GM12873 (cell line): ENCODE measurements around the gene SERP2.

Source experiments
- TF ChIP-seq, protein P1 (sequence below): IDR thresholded peaks from 2 replicates; pipeline ENCODE4 v1.5.1; 2012; ENCODE audit warnings: low read depth, mild to moderate bottlenecking, moderate library complexity, low read length, control low read depth; ENCODE audit not compliant: insufficient read depth; ENCODE audit errors: missing control alignments

SERP2 gene

DNA sequence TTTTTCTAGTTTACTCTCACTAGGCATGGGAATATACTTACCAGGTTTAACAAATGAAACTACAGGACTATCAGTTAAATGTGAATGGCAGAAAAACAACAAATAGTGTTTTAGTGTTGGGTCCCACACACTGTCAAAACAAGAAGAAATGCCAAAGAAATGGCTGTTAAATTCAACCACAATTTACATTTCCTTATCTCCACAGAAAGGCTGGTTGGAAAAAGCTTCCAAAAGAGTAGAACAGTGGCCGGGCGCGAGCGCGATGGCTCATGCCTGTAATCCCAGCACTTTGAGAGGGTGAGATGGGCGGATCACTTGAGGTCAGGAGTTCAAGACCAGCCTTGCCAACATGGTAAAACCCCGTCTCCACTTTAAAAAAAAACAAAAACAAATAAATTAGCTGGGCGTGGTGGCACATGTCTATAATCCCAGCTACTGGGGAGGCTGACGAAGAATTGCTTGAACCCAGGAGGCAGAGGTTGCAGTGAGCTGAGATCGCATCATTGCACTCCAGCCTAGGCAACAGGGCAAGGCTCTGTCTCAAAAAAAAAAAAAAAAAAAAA is 66.5 kb downstream of the SERP2 start:
- TF ChIP-seq, protein P1, sequence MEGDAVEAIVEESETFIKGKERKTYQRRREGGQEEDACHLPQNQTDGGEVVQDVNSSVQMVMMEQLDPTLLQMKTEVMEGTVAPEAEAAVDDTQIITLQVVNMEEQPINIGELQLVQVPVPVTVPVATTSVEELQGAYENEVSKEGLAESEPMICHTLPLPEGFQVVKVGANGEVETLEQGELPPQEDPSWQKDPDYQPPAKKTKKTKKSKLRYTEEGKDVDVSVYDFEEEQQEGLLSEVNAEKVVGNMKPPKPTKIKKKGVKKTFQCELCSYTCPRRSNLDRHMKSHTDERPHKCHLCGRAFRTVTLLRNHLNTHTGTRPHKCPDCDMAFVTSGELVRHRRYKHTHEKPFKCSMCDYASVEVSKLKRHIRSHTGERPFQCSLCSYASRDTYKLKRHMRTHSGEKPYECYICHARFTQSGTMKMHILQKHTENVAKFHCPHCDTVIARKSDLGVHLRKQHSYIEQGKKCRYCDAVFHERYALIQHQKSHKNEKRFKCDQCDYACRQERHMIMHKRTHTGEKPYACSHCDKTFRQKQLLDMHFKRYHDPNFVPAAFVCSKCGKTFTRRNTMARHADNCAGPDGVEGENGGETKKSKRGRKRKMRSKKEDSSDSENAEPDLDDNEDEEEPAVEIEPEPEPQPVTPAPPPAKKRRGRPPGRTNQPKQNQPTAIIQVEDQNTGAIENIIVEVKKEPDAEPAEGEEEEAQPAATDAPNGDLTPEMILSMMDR: no peak
